Prostate gland (tissue), 2 donors: ENCODE data around the gene EPHA5. TPM values are rescaled to one million over a fixed set of nuclear protein-coding genes. Genes with fewer than 3 reads are reported as not detected.

ENCODE experiments used
- DNase-seq: peaks from one replicate; pipeline ENCODE4 v3.0.0-alpha.2; 2019; ENCODE audit warnings: low spot score
- H3K27ac ChIP-seq, 2 donors: fragments of 200-600 bp; sonication (generic); 2 replicates each; pipeline ENCODE4 v1.5.1; 2017 to 2019
- H3K27me3 ChIP-seq: fragments of 200-600 bp; sonication (generic); replicated peaks from 2 replicates; pipeline ENCODE4 v1.5.1; 2019; ENCODE audit not compliant: insufficient read depth
- H3K36me3 ChIP-seq, 2 donors: fragments of 200-600 bp; sonication (generic); 1 replicate in 1 of 2; 2 replicates in 1 of 2; pipeline versions ENCODE4 v1.5.1 to v1.8.1; 2017 to 2019
- H3K4me1 ChIP-seq: fragments of 200-600 bp; sonication (generic); replicated peaks from 2 replicates; pipeline ENCODE4 v1.5.1; 2019
- H3K4me3 ChIP-seq, 2 donors: fragments of 200-600 bp; sonication (generic); 2 replicates each; pipeline ENCODE4 v1.5.1; 2017 to 2019
- H3K9me3 ChIP-seq: fragments of 200-600 bp; sonication (generic); 2 replicates; pipeline ENCODE4 v1.5.1; 2017
- CTCF ChIP-seq, 4 experiments: fragments of 200-600 bp in 2 of 4; fragments of 450-650 bp in 2 of 4; sonication (generic) in 2 of 4; IDR thresholded peaks; 1 replicate in 3 of 4; 2 replicates in 1 of 4; pipeline ENCODE4 v1.5.1; 2016 to 2019; ENCODE audit warnings: antibody characterized with exemption in 4 of 4, mild to moderate bottlenecking in 2 of 4, moderate library complexity in 2 of 4
- POLR2A ChIP-seq: fragments of 450-650 bp; IDR thresholded peaks from one replicate; pipeline ENCODE4 v1.6.1; 2016; ENCODE audit warnings: antibody characterized with exemption, mild to moderate bottlenecking
- POLR2AphosphoS5 ChIP-seq: sonication (generic); formaldehyde crosslinking; IDR thresholded peaks from one replicate; pipeline ENCODE4 v1.6.1; 2017; ENCODE audit warnings: antibody characterized with exemption
- WGBS: methylation state at CpG from one replicate; pipeline ENCODE4 v1.1.5; 2018; 5-methylcytosine and 5-hydroxymethylcytosine counted together
- intact Hi-C: fragments of 100-400 bp; cut with DNase I; formaldehyde crosslinking; loops from one replicate; pipeline ENCODE4 v1.14.2; 2022
- total RNA-seq, 2 donors: library from RNA; depleted of rRNA; stranded (reverse); fragments of >200 nt; gene quantifications; one replicate each; pipeline ENCODE4 v1.1.0, GENCODE V29; 2016

EPHA5 gene
- total RNA-seq, 2 donors from 2014 or later, result 2.2 to 11.0 TPM

GRCh38 chr4:65367306-65367705 is 303.0 kb downstream of the EPHA5 start:
- TF ChIP-seq POLR2A, result no peak
- no peak for DNase-seq
- Histone ChIP-seq H3K36me3 (no peaks in the 10 kb centered on the region), H3K9me3 (no peaks in the 10 kb centered on the region), H3K4me1 (no peaks in the 10 kb centered on the region), H3K27me3 (no peaks in the 10 kb centered on the region), H3K4me3 (no peak overlapping the region), H3K27ac (no peak overlapping the region)
- 91% methylated on average over 1 of the region's 1 CpG for WGBS
- intact Hi-C loops, result no loop called here

GRCh38 chr4:65358914-65359313 is 311.4 kb downstream of the EPHA5 start:
- Histone ChIP-seq H3K9me3 (no peaks in the 10 kb centered on the region), H3K4me3 (no peak overlapping the region), H3K27me3 (no peaks in the 10 kb centered on the region), H3K27ac (no peak overlapping the region), H3K36me3 (no peaks in the 10 kb centered on the region), H3K4me1 (no peaks in the 10 kb centered on the region)
- DNase-seq, result no peak
- TF ChIP-seq CTCF (IDR thresholded peaks at IDR 0.05), result no peak
- TF ChIP-seq POLR2AphosphoS5, result no peak
- TF ChIP-seq POLR2A, result no peak
- intact Hi-C loops, result no loop called here
- 88% methylated on average over 2 of the region's 2 CpGs for WGBS

- Histone ChIP-seq H3K36me3 (no peaks in the 10 kb centered on the region), H3K27me3 (no peaks in the 10 kb centered on the region), H3K4me3 (no peak overlapping the region), H3K4me1 (no peaks in the 10 kb centered on the region), H3K9me3 (no peaks in the 10 kb centered on the region), H3K27ac (no peak overlapping the region)
- TF ChIP-seq CTCF (IDR thresholded peaks at IDR 0.05) (no peak), POLR2AphosphoS5 (no peak)
- no peak for DNase-seq
- WGBS, result 96% methylated on average over 1 of the region's 1 CpG
- intact Hi-C loops, result no loop called here
These were observed 317.2 kb downstream of the EPHA5 start for GRCh38 chr4:65353098-65353497.

GRCh38 chr4:65344278-65344825 is 325.9 kb downstream of the EPHA5 start:
- H3K4me1 ChIP-seq, result no peaks in the 10 kb centered on the region
- no peak overlapping the region for H3K4me3 ChIP-seq
- WGBS, result 41% methylated on average over 4 of the region's 4 CpGs
- no peak for TF ChIP-seq POLR2A
- TF ChIP-seq POLR2AphosphoS5, result no peak
- no peak for TF ChIP-seq CTCF (IDR thresholded peaks at IDR 0.05)
- no peaks in the 10 kb centered on the region for H3K9me3 ChIP-seq
- H3K36me3 ChIP-seq, result no peaks in the 10 kb centered on the region
- H3K27ac ChIP-seq, result no peak overlapping the region
- no peak for DNase-seq
- intact Hi-C loops, result no loop called here
- H3K27me3 ChIP-seq, result no peaks in the 10 kb centered on the region

- TF ChIP-seq POLR2A (no peak), CTCF (IDR thresholded peaks at IDR 0.05) (no peak), POLR2AphosphoS5 (no peak)
- 96% methylated on average over 1 of the region's 1 CpG for WGBS
- H3K4me1 ChIP-seq, result no peaks in the 10 kb centered on the region
- H3K4me3 ChIP-seq, result no peak overlapping the region
- H3K9me3 ChIP-seq, result no peaks in the 10 kb centered on the region
- H3K27ac ChIP-seq, result no peak overlapping the region
- intact Hi-C loops, result no loop called here
- no peaks in the 10 kb centered on the region for H3K27me3 ChIP-seq
- no peak for DNase-seq
- H3K36me3 ChIP-seq, result no peaks in the 10 kb centered on the region
These were observed 326.9 kb downstream of the EPHA5 start for GRCh38 chr4:65343342-65343741.
